HG03571 (cell line): ENCODE data around the gene DOCK10.

ENCODE experiments used
- ATAC-seq: cut with Tn5 transposase; IDR thresholded peaks from one replicate; pipeline ENCODE4 v1.9.1; 2021; ENCODE audit not compliant: unreplicated experiment

The DOCK10 gene

GRCh38 chr2:224796695-224797305 lies 245.5 kb downstream of the DOCK10 start:
- no peak for ATAC-seq

- ATAC-seq, result no peak
Measured at GRCh38 chr2:224793946-224794345, 248.3 kb downstream of the DOCK10 start.

DNA sequence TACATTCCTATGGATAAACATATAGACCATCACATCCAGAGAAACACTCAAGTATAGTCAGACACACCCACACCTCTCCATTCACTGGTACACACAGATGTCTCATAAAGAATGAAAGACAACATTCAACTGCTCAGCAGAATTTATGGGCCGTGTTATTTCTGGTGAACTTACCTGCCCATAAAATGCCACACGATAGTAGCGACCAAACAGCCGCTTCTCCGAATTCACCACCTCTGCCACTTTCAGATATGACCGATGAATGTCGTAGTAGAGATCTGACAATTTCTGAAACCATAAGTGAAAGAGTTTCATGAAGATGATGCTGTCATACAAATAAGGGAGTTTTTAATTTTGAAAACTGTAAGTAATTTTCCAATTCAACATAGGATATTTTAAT lies 255.4 kb downstream of the DOCK10 start:
- ATAC-seq, result no peak

- ATAC-seq, result no peak
Measured at GRCh38 chr2:224781400-224781799, 260.9 kb downstream of the DOCK10 start.

DNA sequence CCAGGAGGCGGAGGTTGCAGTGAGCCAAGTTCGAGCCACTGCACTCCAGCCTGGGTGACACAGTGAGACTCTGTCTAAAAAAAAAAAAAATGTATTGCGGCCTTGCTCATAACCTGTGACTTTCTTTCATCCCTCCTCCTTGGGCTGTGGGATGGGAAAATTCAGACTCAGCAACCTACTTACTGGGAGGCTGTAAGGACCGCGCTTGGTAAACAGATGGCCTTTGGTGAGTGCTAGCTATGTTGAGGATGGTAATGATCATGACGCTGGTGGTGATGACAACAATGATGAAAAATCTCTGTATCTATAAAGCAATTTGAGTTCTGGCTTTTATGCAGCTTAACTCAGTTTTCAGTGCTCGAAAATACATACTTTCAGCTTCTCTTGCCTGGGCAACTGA lies 261.4 kb downstream of the DOCK10 start:
- ATAC-seq, result no peak

GRCh38 chr2:224780106-224780505 lies 262.2 kb downstream of the DOCK10 start:
- ATAC-seq, result no peak

DNA sequence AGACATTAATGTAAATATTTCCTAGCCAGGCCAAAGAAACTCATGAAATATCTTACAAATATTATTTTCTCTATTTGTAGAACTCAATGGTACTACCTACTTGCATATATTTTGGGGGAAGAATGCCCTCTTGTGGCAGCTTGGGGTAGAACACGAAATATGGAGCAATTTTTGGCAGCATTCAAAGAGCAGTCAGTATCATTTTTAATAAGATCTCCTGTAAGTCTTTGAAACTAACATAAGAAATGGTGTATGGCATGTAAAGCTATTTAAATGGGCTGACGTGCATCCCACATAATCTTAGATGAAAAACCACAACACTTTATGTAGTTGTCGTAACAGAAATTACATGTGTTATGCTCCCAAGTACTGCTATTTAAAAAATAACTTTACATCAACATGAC lies 263.8 kb downstream of the DOCK10 start:
- ATAC-seq, result no peak

GRCh38 chr2:224777559-224777930 lies 264.7 kb downstream of the DOCK10 start:
- no peak for ATAC-seq

GRCh38 chr2:224776795-224777558 lies 265.3 kb downstream of the DOCK10 start:
- ATAC-seq, result no peak

DNA sequence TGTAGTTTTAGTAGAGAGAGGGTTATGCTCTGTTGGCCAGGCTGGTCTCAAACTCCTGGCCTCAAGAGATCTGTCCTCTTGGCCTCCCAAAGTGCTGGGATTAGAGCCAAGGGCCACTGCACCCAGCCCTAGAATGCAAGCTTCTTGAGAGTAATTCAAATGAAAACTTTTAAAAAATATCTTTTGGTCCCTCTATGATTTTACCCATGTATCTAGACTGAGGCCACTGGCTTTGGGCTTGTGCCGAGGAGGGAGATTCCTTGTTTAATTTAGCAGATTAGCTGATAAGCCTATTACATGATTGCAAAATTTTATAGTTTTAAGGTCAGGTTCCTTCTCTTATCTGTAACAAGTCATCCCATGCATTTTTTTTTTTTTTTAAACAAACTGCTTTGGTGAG lies 266.6 kb downstream of the DOCK10 start:
- no peak for ATAC-seq

DNA sequence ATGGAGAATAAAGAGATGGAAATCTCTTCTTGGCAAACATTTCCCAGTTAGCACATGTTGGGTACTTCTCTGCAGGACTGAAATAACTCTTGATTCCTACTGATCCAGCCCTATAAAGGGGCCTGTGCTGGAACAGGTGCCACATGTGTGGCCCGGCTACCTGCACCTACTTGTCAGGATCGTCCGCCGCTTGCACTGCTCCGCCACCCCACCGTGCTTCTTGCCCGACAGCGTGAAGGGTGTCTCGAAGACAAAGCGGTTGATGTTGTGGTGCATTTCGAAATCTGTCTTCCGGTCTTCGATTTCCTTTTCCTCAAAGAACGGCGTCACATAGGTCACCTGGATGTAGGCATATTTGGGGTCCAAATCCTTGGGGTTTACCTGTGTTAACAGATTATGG lies 267.5 kb downstream of the DOCK10 start:
- no peak for ATAC-seq

DNA sequence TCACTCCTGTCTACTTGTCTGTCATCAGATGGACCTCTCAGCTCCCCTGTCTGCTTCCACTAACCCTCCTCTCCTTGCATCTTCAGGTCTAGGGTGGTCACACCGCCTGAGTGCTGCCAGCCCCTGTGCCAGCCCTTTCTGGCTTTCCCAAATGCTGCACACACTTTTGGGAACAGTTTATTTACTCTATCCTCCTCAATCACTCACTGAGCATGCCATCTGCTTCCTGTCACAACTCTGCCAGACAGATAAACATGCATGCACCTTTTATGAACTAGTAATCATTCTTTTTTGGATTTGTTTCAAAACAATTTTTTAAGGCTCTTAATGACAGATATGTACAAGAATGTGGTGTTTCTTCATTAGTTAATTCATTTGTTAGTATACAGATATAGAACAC lies 269.8 kb downstream of the DOCK10 start:
- no peak for ATAC-seq

- ATAC-seq, result no peak
Measured at GRCh38 chr2:224769489-224769888, 272.8 kb downstream of the DOCK10 start.

- ATAC-seq, result no peak
Measured at GRCh38 chr2:224764565-224765236, 277.6 kb downstream of the DOCK10 start.

DNA sequence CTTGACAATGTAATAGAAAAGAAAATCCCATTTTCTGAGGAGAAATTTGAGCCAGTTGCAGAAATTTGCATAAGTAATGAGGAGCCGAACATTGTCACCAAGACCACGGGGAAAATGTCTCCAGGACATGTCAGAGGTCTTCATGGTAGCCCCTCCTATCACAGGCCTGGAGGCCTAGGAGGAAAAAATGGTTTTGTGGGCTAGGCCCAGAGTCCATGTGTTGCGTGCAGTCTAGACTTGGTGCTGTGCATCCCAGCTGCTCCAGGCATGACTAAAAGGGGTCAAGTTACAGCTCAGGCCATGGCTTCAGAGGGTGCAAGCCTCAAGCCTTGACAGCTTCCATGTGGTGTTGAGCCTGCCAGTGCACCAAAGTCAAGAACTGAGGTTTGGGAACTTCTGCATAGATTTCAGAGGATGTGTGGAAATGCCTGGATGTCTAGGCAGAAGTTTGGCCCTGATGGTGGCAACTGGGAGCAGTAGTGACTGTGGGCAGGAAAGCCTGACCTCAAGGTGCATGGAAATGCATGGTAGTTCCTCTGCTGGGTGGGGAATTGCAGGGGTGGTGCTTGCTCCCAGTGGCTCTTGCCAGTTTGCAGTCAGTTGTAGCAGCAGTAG lies 284.2 kb downstream of the DOCK10 start:
- ATAC-seq, result no peak

- ATAC-seq, result no peak
Measured at GRCh38 chr2:224753743-224754540, 288.3 kb downstream of the DOCK10 start.

- ATAC-seq, result no peak
Measured at GRCh38 chr2:224751996-224752698, 290.1 kb downstream of the DOCK10 start.

GRCh38 chr2:224749136-224749535 lies 293.1 kb downstream of the DOCK10 start:
- no peak for ATAC-seq

DNA sequence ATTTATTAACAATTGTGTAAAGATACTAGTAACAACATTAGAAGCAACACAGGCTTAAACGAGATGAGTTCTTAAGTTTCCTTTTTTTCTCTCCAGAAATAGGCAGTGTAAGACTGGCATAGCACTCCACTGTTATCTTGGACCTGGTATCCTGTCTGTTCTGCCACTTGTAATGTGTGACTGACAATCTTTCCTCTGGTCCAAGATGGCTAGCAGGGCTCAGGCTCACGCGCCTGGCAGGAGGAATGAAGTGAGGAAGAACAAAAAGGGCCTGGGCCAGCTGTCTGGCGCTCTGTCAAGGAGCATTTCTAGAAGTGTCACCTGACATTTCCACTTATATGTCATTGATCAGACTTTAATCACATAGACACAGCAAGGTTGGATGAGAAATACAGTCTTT lies 294.5 kb downstream of the DOCK10 start:
- ATAC-seq, result no peak

- ATAC-seq, result no peak
Measured at GRCh38 chr2:224736227-224736626, 306.0 kb downstream of the DOCK10 start.
